GM19025 (cell line): Measurements from ENCODE around the gene SYT3.

ENCODE experiments used
- ATAC-seq: cut with Tn5 transposase; IDR thresholded peaks from one replicate; pipeline ENCODE4 v1.9.1; 2021; ENCODE audit warnings: mild to moderate bottlenecking, low read depth, moderate library complexity; ENCODE audit not compliant: unreplicated experiment

Gene SYT3

GRCh38 chr19:50662651-50663481, 23.2 kb upstream of the SYT3 start:
- no peak for ATAC-seq

- no peak for ATAC-seq
These were observed 22.3 kb upstream of the SYT3 start for GRCh38 chr19:50661766-50662650.

- ATAC-seq = no peak
These were observed 21.3 kb upstream of the SYT3 start for GRCh38 chr19:50661023-50661422.

GRCh38 chr19:50660088-50660366, 20.3 kb upstream of the SYT3 start:
- ATAC-seq = no peak

GRCh38 chr19:50659318-50660087, 19.8 kb upstream of the SYT3 start:
- no peak for ATAC-seq

GRCh38 chr19:50658441-50659317, 19.0 kb upstream of the SYT3 start:
- no peak for ATAC-seq

GRCh38 chr19:50657712-50658440, 18.2 kb upstream of the SYT3 start:
- ATAC-seq = peak; percentile 53

- ATAC-seq = no peak
These were observed 17.6 kb upstream of the SYT3 start for GRCh38 chr19:50657222-50657669.

- ATAC-seq = no peak
These were observed 15.2 kb upstream of the SYT3 start for GRCh38 chr19:50654882-50655281.

GRCh38 chr19:50652722-50653121, 13.0 kb upstream of the SYT3 start:
- no peak for ATAC-seq

- no peak for ATAC-seq
These were observed 11.5 kb upstream of the SYT3 start for GRCh38 chr19:50651174-50651573.

- no peak for ATAC-seq
These were observed 10.0 kb upstream of the SYT3 start, which contains the start of gene C19orf81 for GRCh38 chr19:50649433-50650391. C19orf81 (plus strand) TSS chr19:50649445; CDS start chr19:50649445, 0 bp downstream.

- ATAC-seq = no peak
These were observed 9.0 kb upstream of the SYT3 start for GRCh38 chr19:50648659-50649058.

- ATAC-seq = no peak
These were observed 8.4 kb upstream of the SYT3 start for GRCh38 chr19:50647879-50648615.

- ATAC-seq = no peak
These were observed 6.6 kb upstream of the SYT3 start for GRCh38 chr19:50646074-50646807.

- no peak for ATAC-seq
These were observed 5.4 kb upstream of the SYT3 start for GRCh38 chr19:50645107-50645506.
